Glomerular endothelial cell (primary cell): ENCODE results near the gene TST. TPM values are rescaled to one million over a fixed set of nuclear protein-coding genes. Genes with fewer than 3 reads are reported as not detected.

ENCODE experiments used
- DNase-seq: peaks from one replicate; pipeline ENCODE4 v3.0.0-alpha.2; 2011; ENCODE audit warnings: low read depth, low spot score; ENCODE audit errors: extremely low read depth
- total RNA-seq: library from RNA; depleted of rRNA; stranded (reverse); fragments of >200 nt; gene quantifications from 2 replicates; pipeline ENCODE4 v1.2.3, GENCODE V29; 2015

TST gene
- total RNA-seq, 1 donor from 2014 or later, result 63.6 TPM

DNA sequence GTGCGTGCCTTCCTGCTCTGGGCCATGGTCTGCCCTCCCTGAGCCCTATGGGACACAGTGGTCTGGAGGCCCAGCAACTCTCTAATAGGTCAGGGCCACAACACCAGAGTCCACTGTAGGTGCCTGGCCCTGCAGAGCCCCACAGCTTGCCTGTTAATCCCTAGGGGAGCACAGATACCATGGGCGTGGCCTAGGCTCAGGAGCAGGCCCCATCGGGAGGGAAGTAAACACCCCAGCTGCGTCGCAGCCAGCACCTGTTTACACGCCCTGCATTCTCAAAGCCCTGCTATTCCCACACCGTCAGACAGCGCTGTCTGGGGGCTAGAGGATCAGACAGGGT, 34.8 kb upstream of the TST start:
- no peak for DNase-seq

DNA sequence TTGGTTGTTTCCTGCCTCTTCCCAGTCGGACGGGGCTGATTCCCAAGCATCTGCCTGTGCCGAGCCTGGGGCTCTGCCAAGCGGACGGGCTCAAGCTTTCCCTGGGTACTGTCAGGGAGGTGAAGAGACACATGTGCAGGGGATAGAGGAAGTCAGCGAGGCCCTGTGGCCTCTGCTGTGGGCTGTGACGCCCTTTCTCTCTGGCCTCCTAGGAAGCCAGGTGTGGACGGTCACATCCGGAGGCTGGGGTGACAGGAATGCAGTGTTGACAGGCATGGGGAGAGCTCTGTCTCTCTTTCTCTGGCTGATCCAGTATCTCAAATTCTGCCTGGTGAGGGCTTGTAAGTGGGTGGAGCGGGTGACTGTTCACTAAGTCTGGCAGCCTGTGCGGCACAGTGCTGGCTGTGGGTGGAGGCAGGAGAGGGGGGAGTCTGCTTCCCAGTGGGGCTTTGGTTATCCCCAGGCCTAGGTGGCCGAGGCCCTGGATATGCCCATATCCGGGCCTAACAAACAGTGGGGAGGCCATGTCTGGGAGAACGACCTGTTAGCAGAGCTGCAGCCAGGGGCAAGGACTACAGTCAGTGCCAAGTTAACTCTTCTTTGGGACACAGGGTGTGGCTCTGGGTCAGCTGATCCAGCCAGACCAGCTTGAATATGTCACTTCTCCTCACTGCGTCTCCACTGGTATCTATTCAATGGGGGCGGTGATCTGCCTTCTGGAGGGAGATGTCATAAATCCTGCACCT, 34.2 kb upstream of the TST start:
- no peak for DNase-seq

DNA sequence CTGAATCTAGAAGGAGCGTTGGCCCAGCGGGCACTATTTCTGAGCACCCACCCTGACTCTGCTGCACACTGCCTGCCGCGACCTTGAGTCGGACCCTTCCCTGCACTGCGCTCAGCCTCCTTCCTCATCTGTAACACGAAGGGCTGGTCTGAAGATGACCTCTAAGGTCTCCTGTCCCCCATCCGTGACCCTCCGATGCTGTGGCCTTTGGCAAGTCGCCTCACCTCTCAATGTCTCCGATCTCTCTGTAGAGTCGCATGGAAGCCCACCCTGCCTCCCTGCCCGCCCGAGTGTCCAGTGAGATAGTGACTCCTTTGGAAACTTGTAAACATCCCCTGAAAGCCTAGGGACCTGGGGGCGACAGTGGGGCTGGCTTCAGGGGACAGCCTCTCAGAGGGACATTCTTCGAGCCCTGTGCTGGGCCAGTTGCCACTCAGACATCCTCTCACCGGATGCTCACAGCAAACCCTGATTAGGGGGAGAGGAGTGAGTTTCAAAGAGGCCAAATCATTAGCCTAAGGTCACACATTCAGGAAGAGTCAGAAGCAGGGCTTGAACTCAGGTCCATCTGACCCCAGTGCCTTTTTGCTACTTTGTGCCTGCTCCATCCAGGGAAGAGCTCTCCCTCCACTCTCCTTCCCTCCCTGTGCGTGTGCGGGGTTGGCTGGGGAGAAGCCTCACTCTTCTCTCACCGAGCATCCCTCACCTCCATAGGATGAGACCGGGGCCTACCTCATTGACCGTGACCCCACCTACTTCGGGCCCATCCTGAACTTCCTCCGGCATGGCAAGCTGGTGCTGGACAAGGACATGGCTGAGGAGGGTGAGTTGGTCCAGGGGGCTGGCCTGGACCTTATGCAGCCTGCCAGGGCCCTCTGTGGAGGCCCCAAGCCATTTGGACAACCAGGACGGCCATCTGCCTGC, 33.4 kb upstream of the TST start:
- DNase-seq, result no peak

DNA sequence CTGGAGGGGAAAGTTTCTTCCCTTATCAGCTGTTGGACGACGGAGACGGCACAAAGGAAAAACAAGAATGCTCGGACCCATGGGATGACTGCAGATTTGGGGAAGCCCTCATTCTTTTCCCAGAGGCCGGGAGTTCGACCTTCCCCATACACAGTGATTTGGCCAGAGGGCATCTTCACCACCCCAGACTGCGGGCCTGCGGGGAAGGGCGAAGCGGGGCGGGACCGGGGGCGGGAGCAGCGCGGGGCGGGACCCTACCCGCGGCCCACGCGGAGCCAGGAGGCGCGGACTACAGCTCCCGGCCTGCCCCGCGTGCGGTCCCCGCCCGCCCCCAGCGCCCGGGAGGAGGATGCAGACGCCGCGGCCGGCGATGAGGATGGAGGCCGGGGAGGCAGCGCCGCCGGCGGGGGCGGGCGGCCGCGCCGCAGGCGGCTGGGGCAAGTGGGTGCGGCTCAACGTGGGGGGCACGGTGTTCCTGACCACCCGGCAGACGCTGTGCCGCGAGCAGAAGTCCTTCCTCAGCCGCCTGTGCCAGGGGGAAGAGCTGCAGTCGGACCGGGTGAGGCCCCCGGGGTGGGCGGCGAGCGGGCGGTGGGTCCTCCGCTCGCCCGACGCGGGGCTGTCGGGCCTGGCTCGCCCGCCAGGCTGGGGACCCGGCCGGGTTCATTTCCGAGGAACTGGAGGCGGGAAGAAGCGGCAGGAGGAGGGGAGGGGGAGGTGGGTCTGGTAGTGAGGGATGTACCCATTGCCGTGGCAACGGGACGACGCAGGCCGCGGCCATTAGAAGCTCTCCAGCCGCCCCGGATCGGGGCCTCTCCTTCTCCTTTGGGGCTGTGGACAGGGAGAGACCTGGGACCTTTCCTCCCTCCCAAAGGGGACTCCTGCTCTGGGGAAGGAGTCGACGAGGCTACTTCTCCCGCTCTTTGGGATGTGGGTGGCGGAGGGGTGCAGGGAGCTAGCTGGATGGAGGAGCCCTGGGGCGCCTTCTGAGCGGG, 32.4 kb upstream of the TST start, which contains the start of gene KCTD17:
KCTD17 (plus strand) TSS at position 352 of the 995 bp plus-strand sequence; CDS start at position 371, 19 bp downstream.
- no peak for DNase-seq

DNA sequence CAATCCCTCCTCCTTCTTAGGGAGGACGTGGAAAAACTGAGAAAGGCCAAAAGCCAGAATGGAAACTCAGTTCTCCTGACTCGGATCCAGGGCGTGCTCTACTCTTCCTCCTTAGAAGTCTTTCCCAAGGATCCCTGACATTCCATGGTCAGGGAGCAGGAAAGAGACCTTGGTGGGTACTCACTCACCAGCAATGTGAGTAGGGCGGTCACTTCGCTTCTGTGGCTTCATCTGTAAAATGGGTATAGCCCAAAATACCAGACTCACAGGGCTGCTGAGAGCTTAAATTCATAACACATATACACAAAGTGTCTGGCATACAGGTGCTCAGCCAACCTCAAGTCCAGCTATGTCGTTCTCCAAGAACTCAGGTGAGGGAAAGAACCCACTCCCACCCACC, 31.7 kb upstream of the TST start:
- DNase-seq, result no peak

DNA sequence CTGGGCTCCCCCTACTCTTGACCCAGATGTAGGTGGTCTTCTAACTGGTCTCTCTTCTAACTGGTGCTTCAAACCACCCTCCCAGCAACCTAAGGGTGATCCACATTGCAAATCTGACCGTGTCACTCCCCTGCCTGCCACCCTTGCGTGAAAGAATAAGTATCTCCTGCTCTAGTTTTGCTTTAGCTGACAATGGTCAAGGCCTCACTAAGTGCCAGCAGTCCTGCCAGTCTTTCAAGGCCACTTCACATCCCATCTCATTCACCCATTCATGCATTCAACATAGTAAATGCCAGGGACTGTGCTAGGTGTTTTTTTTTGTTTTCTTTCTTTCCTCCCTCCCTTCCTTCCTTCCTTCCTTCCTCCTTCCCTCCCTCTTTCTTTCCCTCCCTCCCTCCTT, 30.0 kb upstream of the TST start:
- DNase-seq, result no peak

DNA sequence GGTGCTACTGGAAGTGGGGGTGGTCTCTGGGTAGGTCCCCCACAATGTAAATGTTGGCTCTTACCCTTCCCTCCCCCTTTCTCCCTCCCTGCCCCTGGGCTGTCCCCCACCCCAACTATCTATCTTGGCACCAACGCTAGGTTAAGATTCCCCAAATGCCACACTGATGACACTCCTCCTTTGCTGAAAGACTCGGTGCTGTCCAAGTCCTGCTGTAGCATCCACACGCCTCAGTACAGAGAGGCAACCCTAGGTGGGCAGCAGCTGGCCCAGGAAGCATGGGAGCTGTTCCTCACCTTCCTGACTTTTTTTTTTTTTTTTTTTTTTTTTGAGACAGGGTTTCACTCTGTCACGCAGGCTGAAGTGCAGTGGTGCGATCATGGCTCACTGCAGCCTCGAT, 28.9 kb upstream of the TST start:
- DNase-seq, result no peak

DNA sequence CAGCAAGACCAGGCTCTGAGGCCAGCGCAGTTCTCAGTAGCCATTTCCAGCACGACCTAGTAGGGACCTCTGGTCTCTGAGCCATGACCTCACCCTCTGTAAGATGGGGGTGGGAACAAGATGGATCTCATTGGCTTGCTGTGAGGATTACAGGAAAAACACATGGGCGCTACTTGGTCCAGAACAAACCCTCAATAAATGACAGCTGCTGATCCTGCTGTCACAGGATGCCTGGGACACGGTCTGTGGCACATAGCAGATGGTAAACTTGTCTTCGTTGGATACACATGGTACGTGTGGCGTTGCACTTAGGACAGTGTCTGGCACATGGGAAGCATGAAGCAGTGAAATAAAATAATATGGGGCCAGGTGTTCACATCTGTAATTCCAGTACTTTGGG, 27.8 kb upstream of the TST start:
- no peak for DNase-seq

DNA sequence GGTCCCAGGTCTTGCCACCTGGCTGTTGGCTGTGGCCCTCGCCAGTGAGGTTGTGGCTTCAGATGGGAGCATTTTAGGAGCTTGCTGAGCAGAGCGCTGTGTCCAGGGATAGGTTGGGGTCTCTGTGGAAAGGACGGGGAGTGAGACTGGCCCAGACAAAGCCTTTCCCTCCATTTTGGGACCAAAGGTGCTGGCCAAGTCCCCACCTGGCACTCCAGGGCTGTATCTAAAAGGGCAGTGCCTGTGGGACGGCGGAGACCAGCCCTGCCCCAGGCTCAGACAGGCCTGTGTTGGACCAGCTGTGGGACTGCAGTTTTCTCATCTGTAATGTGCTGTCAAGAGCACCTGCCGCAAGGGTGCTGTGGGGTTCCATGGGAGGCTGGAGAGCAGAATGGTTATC, 27.3 kb upstream of the TST start:
- DNase-seq, result no peak

DNA sequence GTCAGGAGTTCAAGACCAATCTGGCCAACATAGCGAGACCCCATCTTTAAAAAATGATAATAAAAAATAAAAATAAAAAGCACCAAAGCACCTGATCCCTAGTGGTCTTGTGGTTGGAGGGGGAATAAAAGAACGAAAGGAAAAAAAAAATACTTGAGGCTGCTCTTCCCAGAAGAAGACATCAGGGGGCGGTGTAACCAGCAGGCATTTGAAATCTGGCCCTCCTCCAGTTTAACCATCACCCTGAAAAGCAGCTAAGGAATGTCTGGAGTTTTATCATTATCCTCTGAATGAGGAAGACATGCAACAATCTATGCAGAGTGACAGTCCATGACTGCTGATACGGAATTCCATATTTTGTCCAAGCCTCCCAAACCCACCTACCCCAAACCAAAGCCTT, 26.7 kb upstream of the TST start:
- no peak for DNase-seq

DNA sequence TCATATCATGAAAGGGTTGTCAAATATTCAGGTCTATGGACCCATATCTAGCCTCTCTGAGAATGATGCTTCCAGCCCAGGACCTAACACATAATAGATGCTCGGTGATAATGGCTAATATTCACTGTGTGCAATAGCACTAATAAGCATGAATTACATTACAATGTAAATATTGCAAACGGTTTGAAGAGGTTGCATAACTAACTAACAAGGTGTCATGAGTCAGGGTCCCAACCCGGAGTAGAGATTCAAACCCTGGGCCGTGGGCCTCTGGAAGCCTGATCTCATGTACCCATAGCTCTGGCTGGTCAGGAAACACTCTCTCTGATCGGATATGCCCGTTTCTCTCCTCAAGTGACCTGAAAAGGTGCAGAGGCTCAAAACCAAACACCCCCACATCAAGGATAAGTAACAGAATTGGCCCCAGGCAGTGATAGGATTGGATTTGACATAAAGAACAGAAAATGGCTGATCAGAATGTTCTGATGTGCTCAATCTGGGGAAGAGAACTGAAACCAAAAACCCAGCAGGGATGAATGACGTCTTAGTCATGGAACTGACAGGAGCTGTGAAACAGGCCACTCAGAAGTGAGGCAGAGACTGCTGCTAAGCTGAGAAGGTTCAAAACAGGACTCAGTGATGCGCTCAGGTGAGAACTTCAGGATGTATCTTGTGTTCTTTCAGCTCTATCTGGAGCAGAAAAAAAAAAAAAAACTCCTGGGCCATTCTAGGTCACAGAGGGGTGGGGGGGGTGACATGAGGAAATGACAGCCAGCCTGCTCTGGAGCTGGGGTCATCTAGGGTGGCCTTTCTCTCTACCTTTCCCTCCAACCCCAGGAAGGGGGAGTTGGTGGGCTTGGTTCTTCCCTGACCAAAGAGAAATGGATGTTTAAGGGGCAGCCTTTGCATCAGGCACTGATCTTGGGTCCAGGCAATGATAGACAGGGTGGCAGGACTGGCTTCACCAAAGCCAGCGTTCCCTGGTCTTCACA, 25.7 kb upstream of the TST start:
- no peak for DNase-seq

DNA sequence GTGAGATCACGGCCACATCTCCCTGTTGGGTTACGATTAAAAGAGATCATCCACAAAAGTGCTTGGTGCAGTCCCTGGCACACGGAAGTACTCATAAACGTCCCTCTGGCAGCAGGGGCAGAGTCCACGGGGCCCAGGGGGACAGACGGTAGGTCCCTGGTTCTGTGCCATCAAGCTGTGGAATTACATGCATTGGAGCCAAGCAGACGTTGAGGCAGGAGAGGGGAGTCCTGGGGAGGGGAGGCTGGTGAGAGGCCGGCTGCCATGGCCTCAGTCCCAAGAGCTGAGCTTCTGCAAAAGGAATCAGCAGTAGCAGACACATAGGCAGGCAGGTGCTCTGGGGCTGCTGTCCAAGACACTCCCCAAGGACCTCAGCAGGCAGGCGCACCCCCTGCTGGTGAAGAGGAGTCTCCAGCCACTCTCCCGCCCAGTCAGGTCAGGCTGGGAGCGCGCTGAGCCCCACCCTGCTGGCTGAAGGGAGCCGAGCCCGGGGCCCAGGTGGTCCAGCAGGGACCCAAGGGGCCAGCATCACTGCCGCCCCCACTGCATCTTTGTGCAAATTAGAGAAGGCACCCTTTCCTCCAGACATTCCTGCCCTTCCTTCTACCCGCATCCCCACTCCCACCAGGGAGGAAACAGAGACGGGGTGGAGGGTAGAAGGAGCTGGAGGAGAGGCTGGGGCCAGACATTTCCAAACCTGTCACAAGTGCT, 24.7 kb upstream of the TST start:
- no peak for DNase-seq

DNA sequence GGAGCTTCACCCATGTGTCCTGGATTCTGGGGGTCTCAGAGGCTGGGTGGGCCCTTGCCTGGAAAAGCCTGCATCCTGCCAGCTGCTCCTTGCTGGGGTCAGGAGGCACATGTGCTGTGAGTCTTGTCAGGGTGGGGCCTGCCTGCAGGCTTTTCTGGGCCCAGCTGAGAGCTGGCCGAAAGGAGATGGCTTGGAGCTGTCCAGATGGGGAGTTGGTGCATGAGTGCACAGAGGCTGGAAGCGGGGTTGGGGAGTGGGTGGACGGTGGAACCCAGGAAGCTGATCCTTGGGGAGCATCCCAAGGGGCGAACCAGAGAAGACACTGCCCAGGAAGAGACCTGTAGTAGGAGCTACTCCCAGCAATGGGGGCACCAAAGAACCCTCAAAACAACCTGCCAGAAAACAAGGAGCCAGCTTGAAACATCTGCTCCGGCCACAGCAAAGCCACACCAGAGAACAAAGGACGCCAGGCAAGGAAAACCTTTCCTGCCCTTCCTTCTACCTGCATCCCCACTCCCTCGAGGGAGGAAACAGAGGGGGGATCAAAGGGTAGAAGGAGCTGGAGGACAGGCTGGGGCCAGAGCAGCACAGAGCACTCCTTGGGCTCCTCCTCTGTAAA, 24.1 kb upstream of the TST start:
- no peak for DNase-seq

DNA sequence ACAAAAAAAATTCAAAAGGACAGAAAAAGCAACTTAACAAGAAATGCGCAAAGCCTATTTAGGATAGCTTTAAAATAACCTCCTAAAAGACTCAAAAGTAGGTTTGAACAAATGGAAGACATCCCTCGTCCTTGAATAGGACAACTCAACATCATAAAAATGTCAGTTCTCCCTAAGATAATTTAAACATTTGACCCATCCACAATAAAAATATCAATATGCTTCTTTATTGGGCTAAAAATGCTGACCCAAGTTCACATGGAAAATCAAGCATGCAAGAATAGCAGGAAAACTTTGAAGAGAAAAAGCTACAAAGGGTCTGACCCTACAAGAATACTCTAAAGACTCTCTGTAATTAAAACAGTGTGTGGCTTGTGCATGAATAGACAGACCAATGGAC, 20.2 kb upstream of the TST start:
- DNase-seq, result no peak

DNA sequence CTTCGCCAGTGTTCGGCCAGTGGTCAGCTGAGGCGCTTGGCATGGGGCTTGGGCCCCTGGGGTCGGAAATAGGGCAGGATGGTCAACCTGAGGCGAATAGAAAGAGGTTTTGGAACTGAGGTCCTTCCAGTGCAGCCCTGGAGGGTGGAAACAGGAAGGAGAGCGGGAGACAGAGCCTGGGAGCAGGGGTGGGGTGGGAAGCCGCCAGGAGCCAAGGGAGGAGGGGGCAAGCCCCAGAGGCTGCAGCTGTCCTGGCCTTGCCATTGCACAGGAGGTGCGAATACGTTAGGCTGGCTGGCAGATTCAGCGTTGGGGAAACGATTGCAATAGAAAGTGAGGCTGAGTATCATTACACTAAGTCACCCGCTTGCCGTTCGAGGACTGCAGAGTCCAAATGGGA, 18.4 kb upstream of the TST start:
- no peak for DNase-seq

DNA sequence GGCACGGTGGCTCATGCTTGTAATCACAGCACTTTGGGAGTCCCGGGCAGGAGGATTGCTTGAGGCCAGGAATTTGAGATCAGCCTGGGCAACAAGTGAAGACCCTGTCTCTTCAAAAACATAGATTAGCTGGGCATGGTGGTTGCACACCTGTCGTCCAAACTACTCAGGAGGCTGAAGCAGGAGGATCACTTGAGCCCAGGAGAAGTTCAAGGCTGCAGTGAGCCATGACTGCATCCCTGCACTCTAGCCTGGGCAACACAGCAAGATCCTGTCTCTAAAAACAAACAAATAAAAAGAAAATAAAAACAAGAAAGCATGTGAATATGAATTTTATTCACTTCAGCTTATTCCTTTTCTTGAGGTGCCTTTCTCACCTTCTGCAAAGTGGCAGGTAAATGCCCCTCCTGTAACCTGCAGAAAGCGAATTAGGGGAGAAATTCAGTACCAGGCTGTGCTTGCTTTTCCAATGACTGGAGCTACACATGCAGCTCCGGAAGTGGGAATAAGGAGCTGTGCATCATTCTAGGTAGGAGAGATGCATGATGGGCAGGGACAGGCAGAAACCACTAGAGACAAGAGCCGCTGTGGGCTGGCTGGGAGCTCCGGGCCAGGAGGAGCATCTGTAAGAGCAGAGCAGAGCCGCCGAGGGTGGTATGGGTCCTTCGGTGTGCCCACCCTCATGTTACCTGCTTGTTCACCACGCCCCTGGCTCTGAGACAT, 17.6 kb upstream of the TST start:
- no peak for DNase-seq

DNA sequence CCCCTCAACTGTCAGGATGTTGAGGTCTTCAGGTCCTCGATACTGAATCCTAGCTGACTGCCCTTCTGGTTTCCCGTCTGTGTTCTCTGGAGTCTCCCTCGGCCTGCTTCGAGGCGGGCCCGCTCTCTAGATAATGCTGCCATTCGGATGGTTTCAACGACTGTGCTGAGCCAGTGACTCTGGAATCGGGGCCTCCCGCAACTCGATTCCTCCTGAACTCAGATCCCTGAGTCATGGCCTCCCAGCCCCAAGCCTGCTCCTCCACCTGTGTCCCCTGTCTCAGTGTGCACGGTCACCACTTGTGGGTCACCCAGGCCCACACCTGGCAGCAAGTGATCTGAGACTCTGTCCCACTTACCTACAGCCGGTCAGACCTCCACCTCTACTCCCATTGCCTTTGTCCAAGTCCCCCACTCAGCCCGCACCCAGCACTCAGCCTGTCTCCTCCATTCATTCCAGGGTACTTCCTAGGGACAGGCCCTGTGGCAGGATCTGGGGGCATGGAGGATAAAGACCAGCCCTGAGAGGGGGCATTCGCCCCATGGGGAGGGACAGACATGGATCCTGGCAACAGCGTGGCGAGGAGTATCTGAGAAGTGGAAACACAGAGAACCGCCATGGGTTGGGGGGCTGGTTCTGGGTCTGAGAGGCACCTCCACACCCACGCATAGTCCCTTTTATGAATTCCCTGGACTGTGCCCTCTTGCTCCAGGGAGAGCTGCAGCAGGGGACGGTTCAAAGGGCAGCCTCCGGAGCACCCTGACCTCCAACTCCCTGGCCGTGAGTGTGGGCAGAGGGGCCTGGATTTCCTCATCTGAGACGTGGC, 14.6 kb upstream of the TST start:
- no peak for DNase-seq
